A549 (cell line): ENCODE measurements around the gene TMEM59. TPM values are rescaled to one million over a fixed set of nuclear protein-coding genes. Genes with fewer than 3 reads are reported as not detected.

Experiments
- ATAC-seq, 2 experiments: fragments of 200-7000 bp in 1 of 2; fragments of >200 bp in 1 of 2; cut with Nextera tagmentation in 1 of 2; cut with Tn5 transposase in 1 of 2; 3 replicates each; pipeline versions ENCODE4 v1.8.0 to v1.9.1; 2018 to 2020; ENCODE audit warnings: mild to moderate bottlenecking in 1 of 2, moderate library complexity in 1 of 2
- CTCF ChIA-PET: fragments of 300-600 bp; sonication (Branson Sonifier 250); formaldehyde crosslinking; extraction: SDS; loops from one replicate; lab custom pipeline; 2021; ENCODE audit warnings: antibody characterized with exemption, inconsistent platforms; lab: Yijun Ruan, JAX
- POLR2A ChIA-PET: fragments of 350-600 bp; formaldehyde crosslinking; extraction: SDS; loops from one replicate; lab custom pipeline; 2021; ENCODE audit warnings: antibody characterized with exemption, inconsistent platforms; lab: Yijun Ruan, JAX
- DNase-seq, 2 experiments: peaks; one replicate each; pipeline versions ENCODE4 v3.0.0 to v3.0.0-alpha.2; 2011 to 2016; ENCODE audit warnings: low read depth in 1 of 2, low spot score in 1 of 2
- FAIRE-seq: peaks from 2 replicates; lab custom pipeline; 2011; peaks lifted over from hg19 to GRCh38; lab: Jason Lieb, UNC
- H3K27ac ChIP-seq, 2 experiments: fragments of >200 bp; sonication (Bioruptor Twin); formaldehyde crosslinking; 3 replicates each; pipeline ENCODE4 v1.5.1; 2016 to 2017
- H3K4me1 ChIP-seq: fragments of >200 bp; sonication (Bioruptor Twin); formaldehyde crosslinking; 3 replicates; pipeline ENCODE4 v1.6.1; 2016
- H3K4me2 ChIP-seq: fragments of >200 bp; sonication (Bioruptor Twin); formaldehyde crosslinking; 3 replicates; pipeline ENCODE4 v1.6.1; 2016
- H3K4me3 ChIP-seq: fragments of >200 bp; sonication (Bioruptor Twin); formaldehyde crosslinking; 3 replicates; pipeline ENCODE4 v1.5.1; 2016
- H3K9me3 ChIP-seq: fragments of >200 bp; sonication (Bioruptor Twin); formaldehyde crosslinking; 3 replicates; pipeline ENCODE4 v1.6.1; 2016
- CBX2 ChIP-seq: fragments of 200-600 bp; sonication (generic); IDR thresholded peaks from 2 replicates; pipeline ENCODE4 v1.6.1; 2016; ENCODE audit warnings: low read depth, mild to moderate bottlenecking, borderline replicate concordance
- CEBPB ChIP-seq, 2 experiments: fragments of >200 bp in 1 of 2; sonication (Bioruptor Twin) in 1 of 2; formaldehyde crosslinking in 1 of 2; IDR thresholded peaks; 2 replicates each; pipeline ENCODE4 v1.6.1; 2012 to 2016
- CHD2 ChIP-seq: fragments of 150-350 bp; IDR thresholded peaks from 2 replicates; pipeline ENCODE4 v1.6.1; 2014; ENCODE audit warnings: low read length; ENCODE audit not compliant: partially characterized antibody
- HDAC2 ChIP-seq: fragments of 200-600 bp; sonication (generic); IDR thresholded peaks from 2 replicates; pipeline ENCODE4 v1.6.1; 2016
- HEYL ChIP-seq: fragments of 250-450 bp; sonication (Bioruptor Pico); IDR thresholded peaks from 2 replicates; pipeline ENCODE4 v1.8.0; 2021; ENCODE audit warnings: mild to moderate bottlenecking, moderate library complexity
- HOXB13 ChIP-seq: fragments of 250-450 bp; sonication (Bioruptor Pico); IDR thresholded peaks from 2 replicates; pipeline ENCODE4 v1.5.0; 2020; ENCODE audit warnings: low read depth, mild to moderate bottlenecking, moderate library complexity
- JUNB ChIP-seq: fragments of >200 bp; sonication (Bioruptor Twin); formaldehyde crosslinking; IDR thresholded peaks from 2 replicates; pipeline ENCODE4 v1.6.1; 2016
- KDM5A ChIP-seq: fragments of 200-600 bp; sonication (generic); IDR thresholded peaks from 2 replicates; pipeline ENCODE4 v1.6.1; 2016; ENCODE audit warnings: antibody characterized with exemption, mild to moderate bottlenecking
- MAZ ChIP-seq: fragments of 150-350 bp; IDR thresholded peaks from 2 replicates; pipeline ENCODE4 v1.6.1; 2014; ENCODE audit warnings: antibody characterized with exemption, low read depth, low read length, borderline replicate concordance
- POLR2A ChIP-seq: IDR thresholded peaks from 2 replicates; pipeline ENCODE4 v1.6.1; 2012; ENCODE audit warnings: mild to moderate bottlenecking, low read length
- RAD21 ChIP-seq, 2 experiments: fragments of >200 bp in 1 of 2; sonication (Bioruptor Twin) in 1 of 2; formaldehyde crosslinking in 1 of 2; IDR thresholded peaks in 1 of 2; conservative IDR thresholded peaks in 1 of 2; 2 replicates in 1 of 2; 3 replicates in 1 of 2; pipeline ENCODE4 v1.6.1; 2012 to 2018; ENCODE audit warnings: inconsistent platforms in 1 of 2
- RCOR1 ChIP-seq: fragments of 150-350 bp; IDR thresholded peaks from 2 replicates; pipeline ENCODE4 v1.6.1; 2014; ENCODE audit warnings: antibody characterized with exemption, low read length, low read depth
- SMC3 ChIP-seq: fragments of >200 bp; sonication (Bioruptor Twin); formaldehyde crosslinking; IDR thresholded peaks from 3 replicates; pipeline ENCODE4 v1.6.1; 2018; ENCODE audit warnings: inconsistent platforms
- ZFP36 ChIP-seq: fragments of 450-650 bp; IDR thresholded peaks from 2 replicates; pipeline ENCODE4 v1.6.1; 2014; ENCODE audit warnings: borderline replicate concordance; ENCODE audit not compliant: partially characterized antibody
- WGBS: methylation state at CpG from one replicate; pipeline ENCODE4 v1.1.6; 2017; ENCODE audit errors: missing lambda C conversion rate; 5-methylcytosine and 5-hydroxymethylcytosine counted together
- polyA plus RNA-seq, 4 experiments: library from polyadenylated mRNA; depleted of rRNA in 3 of 4; stranded (reverse); fragments of >200 nt; fragmentation: RNase III in 1 of 4; extraction: RNeasy Plus Mini Kit Qiagen cat#74134 plus additional on column Dnase treatment in 1 of 4; gene quantifications; 2 replicates in 3 of 4; 3 replicates in 1 of 4; pipeline ENCODE4 v1.2.3, GENCODE V29; 2011 to 2017
- TF ChIP-seq, protein P1 (sequence below): fragments of 200-600 bp; sonication (generic); IDR thresholded peaks from 2 replicates; pipeline ENCODE4 v1.6.1; 2016; ENCODE audit warnings: antibody characterized with exemption, mild to moderate bottlenecking, moderate library complexity
- TF ChIP-seq, protein P2 (sequence below): IDR thresholded peaks from 2 replicates; pipeline ENCODE4 v1.6.1; 2012
- TF ChIP-seq, protein P3 (sequence below): fragments of >200 bp; sonication (Bioruptor Twin); formaldehyde crosslinking; IDR thresholded peaks from 3 replicates; pipeline ENCODE4 v1.6.1; 2016
- TF ChIP-seq, protein P4 (sequence below): fragments of >200 bp; sonication (Bioruptor Twin); formaldehyde crosslinking; IDR thresholded peaks from 3 replicates; pipeline ENCODE4 v1.5.1; 2016
- TF ChIP-seq, protein P5 (sequence below): fragments of >200 bp; sonication (Bioruptor Twin); formaldehyde crosslinking; IDR thresholded peaks from 2 replicates; pipeline ENCODE4 v1.6.1; 2016

The TMEM59 gene
- polyA plus RNA-seq, 2 of the 4 experiments (the other 2 are of a cell fraction) = 114 to 225 TPM

DNA sequence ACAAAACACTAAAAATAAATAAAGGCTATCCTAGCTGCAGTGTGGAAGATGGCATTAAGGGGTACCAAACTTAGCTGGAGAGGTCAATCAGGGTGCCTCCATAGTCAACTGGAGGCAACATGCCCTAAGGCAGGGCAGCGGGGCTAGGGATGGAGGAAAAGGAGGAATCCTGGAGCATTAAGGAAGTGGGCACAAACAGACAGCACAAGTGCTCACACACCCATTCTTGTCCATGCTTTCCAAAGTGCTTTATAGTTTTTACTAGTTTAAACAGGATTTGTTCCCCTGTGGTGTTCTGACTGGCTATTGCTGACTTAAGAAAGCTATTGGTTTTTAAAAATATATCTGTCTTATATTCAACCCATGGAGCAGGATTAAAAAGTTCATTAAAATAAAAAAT lies 33.8 kb upstream of the TMEM59 start:
- no peak overlapping the region for H3K4me2 ChIP-seq
- ATAC-seq (no peak), FAIRE-seq (no peak), DNase-seq (no peak)
- POLR2A ChIA-PET = no interaction called here
- no peaks in the 10 kb centered on the region for H3K4me1 ChIP-seq
- TF ChIP-seq HOXB13 (CRISPR knock-in tag) (no peak), RCOR1 (no peak), ZFP36 (no peak), CHD2 (no peak), CEBPB (IDR thresholded peaks at IDR 0.05) (no peak)
- TF ChIP-seq, protein P1, sequence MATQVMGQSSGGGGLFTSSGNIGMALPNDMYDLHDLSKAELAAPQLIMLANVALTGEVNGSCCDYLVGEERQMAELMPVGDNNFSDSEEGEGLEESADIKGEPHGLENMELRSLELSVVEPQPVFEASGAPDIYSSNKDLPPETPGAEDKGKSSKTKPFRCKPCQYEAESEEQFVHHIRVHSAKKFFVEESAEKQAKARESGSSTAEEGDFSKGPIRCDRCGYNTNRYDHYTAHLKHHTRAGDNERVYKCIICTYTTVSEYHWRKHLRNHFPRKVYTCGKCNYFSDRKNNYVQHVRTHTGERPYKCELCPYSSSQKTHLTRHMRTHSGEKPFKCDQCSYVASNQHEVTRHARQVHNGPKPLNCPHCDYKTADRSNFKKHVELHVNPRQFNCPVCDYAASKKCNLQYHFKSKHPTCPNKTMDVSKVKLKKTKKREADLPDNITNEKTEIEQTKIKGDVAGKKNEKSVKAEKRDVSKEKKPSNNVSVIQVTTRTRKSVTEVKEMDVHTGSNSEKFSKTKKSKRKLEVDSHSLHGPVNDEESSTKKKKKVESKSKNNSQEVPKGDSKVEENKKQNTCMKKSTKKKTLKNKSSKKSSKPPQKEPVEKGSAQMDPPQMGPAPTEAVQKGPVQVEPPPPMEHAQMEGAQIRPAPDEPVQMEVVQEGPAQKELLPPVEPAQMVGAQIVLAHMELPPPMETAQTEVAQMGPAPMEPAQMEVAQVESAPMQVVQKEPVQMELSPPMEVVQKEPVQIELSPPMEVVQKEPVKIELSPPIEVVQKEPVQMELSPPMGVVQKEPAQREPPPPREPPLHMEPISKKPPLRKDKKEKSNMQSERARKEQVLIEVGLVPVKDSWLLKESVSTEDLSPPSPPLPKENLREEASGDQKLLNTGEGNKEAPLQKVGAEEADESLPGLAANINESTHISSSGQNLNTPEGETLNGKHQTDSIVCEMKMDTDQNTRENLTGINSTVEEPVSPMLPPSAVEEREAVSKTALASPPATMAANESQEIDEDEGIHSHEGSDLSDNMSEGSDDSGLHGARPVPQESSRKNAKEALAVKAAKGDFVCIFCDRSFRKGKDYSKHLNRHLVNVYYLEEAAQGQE = no peak
- H3K27ac ChIP-seq = no peak overlapping the region
- 96% methylated on average over 1 of the region's 1 CpG for WGBS
- no peaks in the 10 kb centered on the region for H3K9me3 ChIP-seq
- CTCF ChIA-PET = no interaction called here
- H3K4me3 ChIP-seq = no peak overlapping the region

DNA sequence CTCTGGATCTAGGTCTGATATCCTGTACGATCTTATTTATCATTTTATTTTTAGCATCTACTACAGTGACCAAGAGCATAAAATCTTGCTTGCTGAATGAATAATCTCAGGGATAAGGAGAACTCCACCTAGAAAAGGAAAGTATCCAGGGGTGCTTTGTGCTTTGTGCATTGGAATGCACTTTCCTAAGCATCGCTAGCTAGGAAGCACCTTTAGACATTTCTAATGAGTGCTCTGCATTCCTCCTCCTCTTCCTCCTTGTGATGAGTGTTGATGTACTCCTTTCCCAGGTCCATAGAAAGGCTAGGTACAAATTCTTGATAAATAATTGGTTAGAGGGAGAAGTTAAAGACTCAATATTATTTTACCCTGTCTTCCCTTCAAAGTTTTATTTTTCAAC lies 31.8 kb upstream of the TMEM59 start:
- DNase-seq = no peak
- CTCF ChIA-PET = interaction anchor here (2.1 kb wide), 1 partner anchor 11 kb away, joined by 8 read pairs; no protein-coding TSS in a partner anchor

DNA sequence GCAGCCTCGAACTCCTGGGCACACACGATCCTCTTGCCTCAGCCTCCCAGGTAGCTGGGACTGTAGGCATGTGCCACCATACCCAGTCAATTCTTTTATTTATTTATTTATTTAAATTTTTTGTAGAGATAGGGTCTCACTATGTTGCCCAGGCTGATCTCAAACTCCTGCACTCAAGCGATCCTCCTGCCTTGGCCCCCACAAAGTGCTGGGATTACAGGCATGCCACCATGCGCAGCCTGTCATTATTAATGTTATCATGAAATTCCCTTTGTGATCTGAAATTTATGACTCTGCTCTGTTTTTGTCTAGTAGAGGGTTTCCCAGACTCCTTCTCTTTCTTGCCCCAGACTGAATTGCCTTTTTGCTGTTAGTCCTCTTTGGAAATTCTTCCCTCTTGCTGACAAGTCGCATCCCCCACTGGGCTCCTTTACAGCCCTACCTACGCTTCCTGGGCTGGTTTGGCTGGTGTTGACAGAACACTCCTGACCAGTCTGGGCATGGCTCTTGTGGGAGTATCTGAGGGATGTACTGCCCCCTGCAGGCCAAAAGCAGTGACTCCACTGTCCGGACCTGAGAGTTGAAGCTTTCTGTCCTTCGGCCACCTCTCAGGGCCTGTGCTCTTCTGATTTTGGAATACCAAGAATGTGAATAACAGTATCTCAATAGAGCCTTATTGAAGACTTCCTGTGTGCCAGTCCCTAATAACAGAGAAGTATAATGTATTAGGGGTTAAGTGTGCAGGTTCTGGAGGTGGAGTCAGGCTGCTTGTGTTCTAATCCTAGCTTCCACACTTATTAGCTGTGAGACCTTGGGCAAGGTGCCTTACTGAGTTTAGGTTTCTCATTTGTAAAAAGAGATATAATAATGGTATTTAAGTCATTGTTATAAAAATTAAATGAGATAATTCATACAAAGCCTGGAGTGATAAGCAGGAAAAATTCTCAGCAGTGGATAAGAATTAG lies 28.6 kb upstream of the TMEM59 start:
- CTCF ChIA-PET = interaction anchor here (0.6 to 1.8 kb wide), 9 partner anchors 9 to 491 kb away, joined by 3 to 9 read pairs (median 4); partner anchors contain the start of genes TCEANC2 and TMEM59
- no peaks in the 10 kb centered on the region for H3K9me3 ChIP-seq
- no peak for FAIRE-seq
- peaks cover 5% of the 10 kb centered on the region; the same call in 1 of the 3 replicates for H3K4me1 ChIP-seq
- no peak overlapping the region for H3K4me3 ChIP-seq
- WGBS = 57% methylated on average over 8 of the region's 8 CpGs
- POLR2A ChIA-PET = no interaction called here
- H3K4me2 ChIP-seq = peak overlapping the region; percentile 25; the same call in 1 of the 3 replicates
- 0 out of 6 replicates have a peak overlapping the region, but pooled peaks of 1 of the 2 experiments have one; percentile 24 for H3K27ac ChIP-seq
- peak; percentile 94 to 99 for ATAC-seq
- TF ChIP-seq, protein P2, sequence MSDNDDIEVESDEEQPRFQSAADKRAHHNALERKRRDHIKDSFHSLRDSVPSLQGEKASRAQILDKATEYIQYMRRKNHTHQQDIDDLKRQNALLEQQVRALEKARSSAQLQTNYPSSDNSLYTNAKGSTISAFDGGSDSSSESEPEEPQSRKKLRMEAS = no peak
- no peak for TF ChIP-seq JUNB
- no peak for TF ChIP-seq KDM5A
- TF ChIP-seq HOXB13 (CRISPR knock-in tag) = no peak
- TF ChIP-seq SMC3 = peak; percentile 29; the same call in 2 of the 3 replicates
- no peak for TF ChIP-seq POLR2A
- TF ChIP-seq, protein P3, sequence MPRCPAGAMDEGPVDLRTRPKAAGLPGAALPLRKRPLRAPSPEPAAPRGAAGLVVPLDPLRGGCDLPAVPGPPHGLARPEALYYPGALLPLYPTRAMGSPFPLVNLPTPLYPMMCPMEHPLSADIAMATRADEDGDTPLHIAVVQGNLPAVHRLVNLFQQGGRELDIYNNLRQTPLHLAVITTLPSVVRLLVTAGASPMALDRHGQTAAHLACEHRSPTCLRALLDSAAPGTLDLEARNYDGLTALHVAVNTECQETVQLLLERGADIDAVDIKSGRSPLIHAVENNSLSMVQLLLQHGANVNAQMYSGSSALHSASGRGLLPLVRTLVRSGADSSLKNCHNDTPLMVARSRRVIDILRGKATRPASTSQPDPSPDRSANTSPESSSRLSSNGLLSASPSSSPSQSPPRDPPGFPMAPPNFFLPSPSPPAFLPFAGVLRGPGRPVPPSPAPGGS = no peak
- peak; percentile 32 to 43; a peak in 3 of 5 replicates for TF ChIP-seq RAD21 (conservative IDR thresholded peaks at IDR 0.05 in 1 of 2, IDR thresholded peaks at IDR 0.05 in 1 of 2)
- no peak for TF ChIP-seq HEYL (CRISPR knock-in tag)
- no peak for TF ChIP-seq MAZ
- TF ChIP-seq, protein P4, sequence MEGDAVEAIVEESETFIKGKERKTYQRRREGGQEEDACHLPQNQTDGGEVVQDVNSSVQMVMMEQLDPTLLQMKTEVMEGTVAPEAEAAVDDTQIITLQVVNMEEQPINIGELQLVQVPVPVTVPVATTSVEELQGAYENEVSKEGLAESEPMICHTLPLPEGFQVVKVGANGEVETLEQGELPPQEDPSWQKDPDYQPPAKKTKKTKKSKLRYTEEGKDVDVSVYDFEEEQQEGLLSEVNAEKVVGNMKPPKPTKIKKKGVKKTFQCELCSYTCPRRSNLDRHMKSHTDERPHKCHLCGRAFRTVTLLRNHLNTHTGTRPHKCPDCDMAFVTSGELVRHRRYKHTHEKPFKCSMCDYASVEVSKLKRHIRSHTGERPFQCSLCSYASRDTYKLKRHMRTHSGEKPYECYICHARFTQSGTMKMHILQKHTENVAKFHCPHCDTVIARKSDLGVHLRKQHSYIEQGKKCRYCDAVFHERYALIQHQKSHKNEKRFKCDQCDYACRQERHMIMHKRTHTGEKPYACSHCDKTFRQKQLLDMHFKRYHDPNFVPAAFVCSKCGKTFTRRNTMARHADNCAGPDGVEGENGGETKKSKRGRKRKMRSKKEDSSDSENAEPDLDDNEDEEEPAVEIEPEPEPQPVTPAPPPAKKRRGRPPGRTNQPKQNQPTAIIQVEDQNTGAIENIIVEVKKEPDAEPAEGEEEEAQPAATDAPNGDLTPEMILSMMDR = peak; percentile 57
- TF ChIP-seq, all 56 proteins: peak for 3
- peak; percentile 50 to 81 for DNase-seq

More for the DNA sequence above, 31.8 kb upstream of the TMEM59 start:
- WGBS = 90% methylated on average over 2 of the region's 2 CpGs
- FAIRE-seq (no peak), ATAC-seq (no peak)
- no peaks in the 10 kb centered on the region for H3K9me3 ChIP-seq
- peaks cover 5% of the 10 kb centered on the region; the same call in 1 of the 3 replicates for H3K4me1 ChIP-seq
- H3K4me2 ChIP-seq = no peak overlapping the region
- no peak overlapping the region for H3K27ac ChIP-seq
- TF ChIP-seq CEBPB (IDR thresholded peaks at IDR 0.05) = no peak
- TF ChIP-seq HDAC2 = no peak
- TF ChIP-seq, protein P5, sequence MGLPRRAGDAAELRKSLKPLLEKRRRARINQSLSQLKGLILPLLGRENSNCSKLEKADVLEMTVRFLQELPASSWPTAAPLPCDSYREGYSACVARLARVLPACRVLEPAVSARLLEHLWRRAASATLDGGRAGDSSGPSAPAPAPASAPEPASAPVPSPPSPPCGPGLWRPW = no peak
- TF ChIP-seq POLR2A = no peak
- TF ChIP-seq CBX2 = no peak
- no peak overlapping the region for H3K4me3 ChIP-seq
- POLR2A ChIA-PET = no interaction called here
